ENCODE results near the gene KRTAP10-8.
"Not testable (repeated sequence)": the region's sequence is repeated elsewhere in the genome, so short reads cannot be mapped to it uniquely, and the experiment has no call there.

Gene KRTAP10-8

GRCh38 chr21:44647222-44647552 lies 35.3 kb downstream of the KRTAP10-8 start:
- no peak for DNase-seq

GRCh38 chr21:44648557-44649311 lies 36.9 kb downstream of the KRTAP10-8 start:
- no peak for DNase-seq

- no peak for DNase-seq
These were observed 37.7 kb downstream of the KRTAP10-8 start for GRCh38 chr21:44649521-44650100.

- DNase-seq = no peak
These were observed 38.5 kb downstream of the KRTAP10-8 start for GRCh38 chr21:44650265-44650972.

- DNase-seq = no peak
These were observed 39.2 kb downstream of the KRTAP10-8 start for GRCh38 chr21:44650973-44651675.

- DNase-seq = no peak
These were observed 41.2 kb downstream of the KRTAP10-8 start for GRCh38 chr21:44653123-44653522.

GRCh38 chr21:44653656-44654575 lies 42.0 kb downstream of the KRTAP10-8 start:
- no peak for DNase-seq

GRCh38 chr21:44654576-44655175 lies 42.8 kb downstream of the KRTAP10-8 start, which contains the start of gene KRTAP12-4:
KRTAP12-4 (minus strand) TSS chr21:44654659; CDS start chr21:44654614, 45 bp downstream.
- no peak for DNase-seq

- no peak for DNase-seq
These were observed 45.0 kb downstream of the KRTAP10-8 start for GRCh38 chr21:44656868-44657267.

GRCh38 chr21:44657635-44658540 lies 46.0 kb downstream of the KRTAP10-8 start, which contains the start of gene KRTAP12-3:
KRTAP12-3 (plus strand) TSS chr21:44657932; CDS start chr21:44657980, 48 bp downstream.
- DNase-seq = no peak

- no peak for DNase-seq
These were observed 46.6 kb downstream of the KRTAP10-8 start for GRCh38 chr21:44658541-44658910.

GRCh38 chr21:44658913-44659595 lies 47.2 kb downstream of the KRTAP10-8 start:
- no peak for DNase-seq

- not testable (repeated sequence) for DNase-seq
These were observed 49.7 kb downstream of the KRTAP10-8 start for GRCh38 chr21:44661567-44661966.

Measured in OCI-M1 (cell line).